Liver (tissue), 9 donors: ENCODE results near the gene PPP4R3A. TPM values are rescaled to one million over a fixed set of nuclear protein-coding genes. Genes with fewer than 3 reads are reported as not detected.

ENCODE experiments used
- DNase-seq: peaks from one replicate; pipeline ENCODE4 v3.0.0-alpha.2; 2017; ENCODE audit warnings: low spot score
- H3K27ac ChIP-seq, 2 donors: one replicate each; pipeline ENCODE4 v1.7.0; 2013; ENCODE audit warnings: inconsistent platforms in 2 of 2, low read length in 2 of 2, control low read depth in 1 of 2, low read depth in 1 of 2, mild to moderate bottlenecking in 1 of 2
- H3K27me3 ChIP-seq, 4 donors: one replicate each; pipeline versions ENCODE4 v1.6.1 to v1.7.0; 2013; ENCODE audit warnings: low read length in 3 of 4, inconsistent platforms in 1 of 4, mild to moderate bottlenecking in 1 of 4, moderate library complexity in 1 of 4; ENCODE audit not compliant: control insufficient read depth in 4 of 4, insufficient read depth in 4 of 4
- H3K36me3 ChIP-seq, 4 donors: one replicate each; pipeline versions ENCODE4 v1.6.1 to v1.7.0; 2013; ENCODE audit warnings: low read length in 3 of 4, mild to moderate bottlenecking in 3 of 4, low read depth in 1 of 4, moderate library complexity in 1 of 4; ENCODE audit not compliant: control insufficient read depth in 4 of 4, insufficient read depth in 3 of 4
- H3K4me1 ChIP-seq, 4 donors: one replicate each; pipeline versions ENCODE4 v1.6.1 to v1.7.0; 2013; ENCODE audit warnings: low read length in 3 of 4, mild to moderate bottlenecking in 3 of 4, moderate library complexity in 1 of 4; ENCODE audit not compliant: control insufficient read depth in 4 of 4, insufficient read depth in 4 of 4
- H3K4me3 ChIP-seq, 3 donors: one replicate each; pipeline versions ENCODE4 v1.6.1 to v1.7.0; 2013; ENCODE audit warnings: low read length in 3 of 3, control low read depth in 1 of 3, low read depth in 1 of 3, mild to moderate bottlenecking in 1 of 3
- H3K9ac ChIP-seq, 2 donors: one replicate each; pipeline ENCODE4 v1.7.0; 2013; ENCODE audit warnings: low read length in 2 of 2, mild to moderate bottlenecking in 2 of 2, moderate library complexity in 2 of 2, control low read depth in 1 of 2, low read depth in 1 of 2
- H3K9me3 ChIP-seq, 4 donors: one replicate each; pipeline versions ENCODE4 v1.6.1 to v1.7.0; 2013; ENCODE audit warnings: low read length in 3 of 4; ENCODE audit not compliant: control insufficient read depth in 4 of 4
- ATF3 ChIP-seq: IDR thresholded peaks from 2 replicates; pipeline ENCODE4 v1.6.1; 2016; ENCODE audit warnings: antibody characterized with exemption
- CTCF ChIP-seq: fragments of 150-350 bp; IDR thresholded peaks from 2 replicates; pipeline ENCODE4 v1.5.1; 2017; ENCODE audit warnings: improper control_type of control experiment, low read depth, low read length; ENCODE audit not compliant: missing input control
- EGR1 ChIP-seq, 2 donors: IDR thresholded peaks; 2 replicates each; pipeline ENCODE4 v1.6.1; 2016 to 2018; ENCODE audit warnings: antibody characterized with exemption in 2 of 2, low read depth in 2 of 2
- FOXA1 ChIP-seq: IDR thresholded peaks from 2 replicates; pipeline ENCODE4 v1.6.1; 2016; ENCODE audit warnings: antibody characterized with exemption
- FOXA2 ChIP-seq: IDR thresholded peaks from 2 replicates; pipeline ENCODE4 v1.6.1; 2016; ENCODE audit warnings: antibody characterized with exemption
- GABPA ChIP-seq, 2 donors: IDR thresholded peaks in 1 of 2; conservative IDR thresholded peaks in 1 of 2; 2 replicates each; pipeline ENCODE4 v1.6.1; 2016; ENCODE audit warnings: antibody characterized with exemption in 2 of 2, mild to moderate bottlenecking in 1 of 2, moderate library complexity in 1 of 2
- HNF4A ChIP-seq, 2 donors: conservative IDR thresholded peaks; 2 replicates each; pipeline ENCODE4 v1.6.1; 2016; ENCODE audit warnings: antibody characterized with exemption in 2 of 2, mild to moderate bottlenecking in 2 of 2
- HNF4G ChIP-seq: IDR thresholded peaks from 2 replicates; pipeline ENCODE4 v1.6.1; 2016; ENCODE audit warnings: antibody characterized with exemption
- JUND ChIP-seq, 2 donors: IDR thresholded peaks; 2 replicates each; pipeline ENCODE4 v1.6.1; 2016; ENCODE audit warnings: antibody characterized with exemption in 2 of 2
- MAX ChIP-seq: IDR thresholded peaks from 2 replicates; pipeline ENCODE4 v1.6.1; 2016; ENCODE audit warnings: antibody characterized with exemption
- NR2F2 ChIP-seq: IDR thresholded peaks from 2 replicates; pipeline ENCODE4 v1.6.1; 2016; ENCODE audit warnings: antibody characterized with exemption
- RAD21 ChIP-seq, 2 donors: IDR thresholded peaks; 2 replicates each; pipeline ENCODE4 v1.6.1; 2016; ENCODE audit warnings: antibody characterized with exemption in 2 of 2, mild to moderate bottlenecking in 2 of 2
- REST ChIP-seq: IDR thresholded peaks from 2 replicates; pipeline ENCODE4 v1.6.1; 2016; ENCODE audit warnings: antibody characterized with exemption, mild to moderate bottlenecking
- RXRA ChIP-seq, 2 donors: IDR thresholded peaks; 2 replicates each; pipeline ENCODE4 v1.6.1; 2017 to 2018; ENCODE audit warnings: antibody characterized with exemption in 2 of 2, mild to moderate bottlenecking in 1 of 2
- SP1 ChIP-seq: IDR thresholded peaks from 2 replicates; pipeline ENCODE4 v1.6.1; 2018; ENCODE audit warnings: antibody characterized with exemption, mild to moderate bottlenecking
- YY1 ChIP-seq: IDR thresholded peaks from 2 replicates; pipeline ENCODE4 v1.6.1; 2016; ENCODE audit warnings: antibody characterized with exemption, mild to moderate bottlenecking
- WGBS: extraction: QIAGEN DNeasy Blood & Tissue Kit; methylation state at CpG from one replicate; pipeline ENCODE4 v1.1.7; 2013; 5-methylcytosine and 5-hydroxymethylcytosine counted together
- polyA plus RNA-seq, 2 donors: library from polyadenylated mRNA; stranded (reverse) in 1 of 2; unstranded in 1 of 2; fragments of 200-250 nt in 1 of 2; fragments of >200 nt in 1 of 2; fragmentation: Nextera tagmentation in 1 of 2; extraction: Ambion mirVana in 1 of 2; gene quantifications; one replicate each; pipeline versions ENCODE4 v1.2.1 to v1.2.3, GENCODE V29; 2013 to 2015
- total RNA-seq, 2 donors: library from RNA; depleted of rRNA; stranded (reverse); fragments of >200 nt; gene quantifications; one replicate each; pipeline ENCODE4 v1.2.3, GENCODE V29; 2014
- TF ChIP-seq, protein P1 (sequence below): IDR thresholded peaks from 2 replicates; pipeline ENCODE4 v1.6.1; 2016; ENCODE audit warnings: antibody characterized with exemption
- donor health status: healthy.
- donor health status: healthy.
- donor health status: healthy.
- donor health status: healthy.
- donor health status: healthy.

PPP4R3A gene
- total and polyA plus RNA-seq, 4 donors: 18.7 to 63.3 (median 42.5) TPM

DNA sequence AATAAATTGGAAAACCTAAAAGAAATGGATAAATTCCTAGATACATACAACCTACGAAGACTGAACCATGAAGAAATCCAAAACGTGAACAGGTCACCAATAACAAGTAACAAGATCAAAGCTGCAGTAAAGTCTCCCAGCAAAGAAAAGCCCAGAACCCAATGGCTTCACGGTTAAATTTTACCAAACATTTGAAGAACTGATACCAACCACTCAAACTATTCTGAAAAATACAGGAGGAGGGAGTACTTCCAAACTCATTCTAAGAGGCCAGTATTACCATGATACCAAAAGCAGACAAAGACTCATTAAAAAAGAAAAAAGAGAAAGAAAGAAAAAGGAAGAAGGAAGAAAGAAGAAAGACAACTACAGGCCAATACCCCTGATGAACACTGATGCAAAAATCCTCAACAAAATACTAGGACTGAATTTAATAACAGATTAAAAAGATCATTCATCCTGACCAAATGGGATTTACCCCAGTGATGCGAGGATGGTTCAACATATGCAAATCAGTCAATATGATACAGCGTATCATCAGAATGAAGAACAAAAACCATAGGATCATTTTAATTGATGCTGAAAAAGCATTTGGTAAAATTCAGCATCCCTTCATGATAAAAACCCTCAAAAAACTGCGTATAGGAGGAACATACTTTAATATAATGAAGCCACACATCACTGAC, 65.6 kb downstream of the PPP4R3A start:
- Histone ChIP-seq H3K9me3 (no peaks in the 10 kb centered on the region), H3K4me3 (no peak overlapping the region), H3K36me3 (no peaks in the 10 kb centered on the region), H3K27ac (no peak overlapping the region), H3K9ac (no peak overlapping the region), H3K27me3 (no peaks in the 10 kb centered on the region), H3K4me1 (no peaks in the 10 kb centered on the region)
- TF ChIP-seq FOXA1 (no peak), RAD21 (IDR thresholded peaks at IDR 0.05) (no peak), FOXA2 (no peak), JUND (IDR thresholded peaks at IDR 0.05) (no peak), YY1 (no peak), NR2F2 (no peak), SP1 (no peak), RXRA (IDR thresholded peaks at IDR 0.05) (no peak), GABPA (IDR thresholded peaks at IDR 0.05 in 1 of 2, conservative IDR thresholded peaks at IDR 0.05 in 1 of 2) (no peak), CTCF (no peak), REST (no peak), ATF3 (no peak)
- TF ChIP-seq, protein P1, sequence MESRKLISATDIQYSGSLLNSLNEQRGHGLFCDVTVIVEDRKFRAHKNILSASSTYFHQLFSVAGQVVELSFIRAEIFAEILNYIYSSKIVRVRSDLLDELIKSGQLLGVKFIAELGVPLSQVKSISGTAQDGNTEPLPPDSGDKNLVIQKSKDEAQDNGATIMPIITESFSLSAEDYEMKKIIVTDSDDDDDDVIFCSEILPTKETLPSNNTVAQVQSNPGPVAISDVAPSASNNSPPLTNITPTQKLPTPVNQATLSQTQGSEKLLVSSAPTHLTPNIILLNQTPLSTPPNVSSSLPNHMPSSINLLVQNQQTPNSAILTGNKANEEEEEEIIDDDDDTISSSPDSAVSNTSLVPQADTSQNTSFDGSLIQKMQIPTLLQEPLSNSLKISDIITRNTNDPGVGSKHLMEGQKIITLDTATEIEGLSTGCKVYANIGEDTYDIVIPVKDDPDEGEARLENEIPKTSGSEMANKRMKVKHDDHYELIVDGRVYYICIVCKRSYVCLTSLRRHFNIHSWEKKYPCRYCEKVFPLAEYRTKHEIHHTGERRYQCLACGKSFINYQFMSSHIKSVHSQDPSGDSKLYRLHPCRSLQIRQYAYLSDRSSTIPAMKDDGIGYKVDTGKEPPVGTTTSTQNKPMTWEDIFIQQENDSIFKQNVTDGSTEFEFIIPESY: no peak
- WGBS: 85% methylated on average over 6 of the region's 6 CpGs
- DNase-seq: no peak

GRCh38 chr14:91439345-91439744, 70.8 kb downstream of the PPP4R3A start:
- Histone ChIP-seq H3K27me3 (no peaks in the 10 kb centered on the region), H3K9ac (no peak overlapping the region), H3K27ac (no peak overlapping the region), H3K4me1 (peaks cover 0 to 1% (median 0%) of the 10 kb centered on the region in 4 donors), H3K9me3 (no peaks in the 10 kb centered on the region), H3K4me3 (no peak overlapping the region), H3K36me3 (no peaks in the 10 kb centered on the region)
- DNase-seq: no peak
- whole genome bisulfite sequencing: 81% methylated on average over 1 of the region's 1 CpG
- no peak for TF ChIP-seq YY1
- TF ChIP-seq GABPA (IDR thresholded peaks at IDR 0.05 in 1 of 2, conservative IDR thresholded peaks at IDR 0.05 in 1 of 2): no peak
- no peak for TF ChIP-seq ATF3
- no peak for TF ChIP-seq RAD21 (IDR thresholded peaks at IDR 0.05)
- TF ChIP-seq FOXA2: no peak
- no peak for TF ChIP-seq HNF4A (conservative IDR thresholded peaks at IDR 0.05)
- TF ChIP-seq MAX: no peak
- no peak for TF ChIP-seq EGR1 (IDR thresholded peaks at IDR 0.05; ENCODE audit: low read depth in 2 of 2)
- no peak for TF ChIP-seq HNF4G
- TF ChIP-seq NR2F2: no peak
- TF ChIP-seq FOXA1: no peak
- TF ChIP-seq SP1: no peak
- TF ChIP-seq, protein P1: no peak
